ENCODE data around the gene TPT1.
"Not testable (repeated sequence)": the region's sequence is repeated elsewhere in the genome, so short reads cannot be mapped to it uniquely, and the experiment has no call there.

The TPT1 gene

DNA sequence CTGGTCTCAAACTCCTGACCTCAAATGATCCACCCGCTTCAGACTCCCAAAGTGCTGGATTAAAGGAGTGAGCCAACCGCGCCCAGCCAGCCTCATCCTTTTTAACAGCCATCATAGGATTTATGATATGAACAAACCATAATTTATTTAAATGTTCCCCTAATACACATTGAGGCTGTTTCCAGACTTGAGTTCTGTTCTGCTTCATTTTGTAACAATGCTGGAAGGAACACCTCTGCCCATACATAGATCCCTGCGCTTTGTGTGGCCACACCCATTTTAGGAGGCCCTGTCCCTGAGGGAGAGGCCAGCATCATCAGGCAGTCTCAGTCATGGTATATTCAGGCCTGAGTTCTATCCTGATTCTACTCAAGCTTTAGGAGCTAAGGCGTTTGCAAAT is 35.9 kb downstream of the TPT1 start:
- Mint-ChIP-seq H3K9me3 (no peaks in the 10 kb centered on the region), H3K4me1 (peaks cover 11% of the 10 kb centered on the region), H3K4me3 (no peak overlapping the region), H3K27ac (no peak overlapping the region), H3K36me3 (no peaks in the 10 kb centered on the region)
- ATAC-seq = no peak
- no peak for DNase-seq (ENCODE audit: low spot score in 2 of 2)

DNA sequence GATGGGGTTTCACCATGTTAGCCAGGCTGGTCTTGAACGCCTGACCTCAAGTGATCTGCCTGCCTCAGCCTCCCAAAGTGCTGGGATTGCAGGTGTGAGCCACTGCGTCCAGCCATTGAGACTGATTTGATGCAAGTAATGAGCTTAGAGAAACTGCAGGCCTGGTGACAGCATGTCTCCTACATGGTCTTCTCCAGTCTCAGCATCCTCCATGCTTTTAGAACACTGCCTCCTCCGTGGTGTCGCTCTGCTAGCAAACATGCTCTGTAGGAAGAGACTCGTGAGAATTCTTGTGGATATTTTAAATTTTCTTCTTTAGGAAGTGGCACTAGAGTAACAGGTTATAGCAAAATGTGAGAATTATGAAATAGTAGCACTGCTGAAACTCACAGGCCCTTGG is 37.1 kb downstream of the TPT1 start:
- Mint-ChIP-seq H3K4me1 (peaks cover 13% of the 10 kb centered on the region), H3K9me3 (no peaks in the 10 kb centered on the region), H3K4me3 (no peak overlapping the region), H3K36me3 (no peaks in the 10 kb centered on the region), H3K27ac (no peak overlapping the region)
- DNase-seq (ENCODE audit: low spot score in 2 of 2) (no peak), ATAC-seq (no peak)

DNA sequence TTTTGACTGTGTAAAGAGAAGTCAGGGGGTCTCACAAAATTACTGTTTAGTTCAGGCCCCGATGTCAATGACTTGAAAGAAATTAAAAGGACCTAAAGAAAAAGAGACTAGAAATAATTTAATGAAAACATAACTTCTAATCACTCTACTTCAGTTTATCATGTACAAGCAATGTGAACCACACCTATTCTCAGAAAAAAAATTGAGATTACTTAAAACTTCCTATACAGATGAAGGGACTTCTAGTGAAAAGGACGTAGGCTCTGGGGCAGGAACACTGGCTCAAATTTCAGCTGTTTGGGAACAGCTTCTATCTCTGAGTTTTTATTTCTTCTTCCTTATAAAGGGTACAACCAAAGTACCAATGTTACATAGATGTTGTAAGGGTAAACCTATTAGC is 38.0 kb downstream of the TPT1 start:
- no peaks in the 10 kb centered on the region for H3K9me3 Mint-ChIP-seq
- no peaks in the 10 kb centered on the region for H3K36me3 Mint-ChIP-seq
- no peak overlapping the region for H3K4me3 Mint-ChIP-seq
- ATAC-seq (no peak), DNase-seq (ENCODE audit: low spot score in 2 of 2) (no peak)
- peaks cover 20% of the 10 kb centered on the region for H3K4me1 Mint-ChIP-seq
- H3K27ac Mint-ChIP-seq = no peak overlapping the region

DNA sequence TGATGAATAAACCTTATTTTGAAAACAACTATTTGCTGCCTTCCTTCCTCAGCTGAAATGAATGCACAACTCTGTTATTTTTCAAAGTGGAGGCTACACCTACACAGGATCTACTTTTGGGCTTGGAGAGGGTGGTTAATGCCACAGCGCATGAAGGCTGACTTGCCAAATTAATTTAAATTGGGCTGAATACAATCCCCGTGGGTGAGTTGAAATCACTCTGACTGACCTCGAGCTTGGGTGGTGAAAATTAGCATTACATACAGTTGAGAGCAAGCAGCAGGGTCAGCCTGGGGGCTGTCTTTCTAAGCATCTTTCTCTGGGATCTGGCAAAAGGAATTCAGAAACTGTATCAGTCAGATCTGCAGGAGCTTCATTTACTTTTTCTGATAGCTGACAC is 38.5 kb downstream of the TPT1 start:
- Mint-ChIP-seq H3K9me3 (no peaks in the 10 kb centered on the region), H3K4me1 (peaks cover 25% of the 10 kb centered on the region), H3K36me3 (no peaks in the 10 kb centered on the region), H3K27ac (no peak overlapping the region), H3K4me3 (no peak overlapping the region)
- DNase-seq (ENCODE audit: low spot score in 2 of 2) (no peak), ATAC-seq (no peak)

DNA sequence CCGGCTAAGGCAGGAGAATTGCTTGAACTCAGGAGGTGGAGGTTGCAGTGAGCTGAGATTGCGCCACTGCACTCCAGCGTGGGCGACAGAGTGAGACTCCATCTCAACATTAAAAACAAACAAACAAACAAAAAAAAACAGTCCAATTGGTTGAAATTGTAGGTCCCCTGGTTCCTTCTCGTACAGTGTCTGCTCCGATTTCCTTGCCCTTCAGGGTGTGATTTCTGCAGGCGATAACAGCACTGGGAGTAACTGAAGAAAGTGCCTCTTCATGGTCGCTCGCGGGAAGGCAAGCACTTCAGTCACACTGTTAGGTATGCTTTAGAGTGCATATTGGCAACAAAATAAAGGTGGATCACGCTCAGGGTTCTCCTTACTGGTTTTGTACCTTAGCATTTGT is 39.7 kb downstream of the TPT1 start:
- ATAC-seq (no peak), DNase-seq (ENCODE audit: low spot score in 2 of 2) (no peak)
- no peak overlapping the region for H3K4me3 Mint-ChIP-seq
- H3K9me3 Mint-ChIP-seq = no peaks in the 10 kb centered on the region
- H3K4me1 Mint-ChIP-seq = peaks cover 36% of the 10 kb centered on the region
- no peak overlapping the region for H3K27ac Mint-ChIP-seq
- H3K36me3 Mint-ChIP-seq = peaks cover 4% of the 10 kb centered on the region

DNA sequence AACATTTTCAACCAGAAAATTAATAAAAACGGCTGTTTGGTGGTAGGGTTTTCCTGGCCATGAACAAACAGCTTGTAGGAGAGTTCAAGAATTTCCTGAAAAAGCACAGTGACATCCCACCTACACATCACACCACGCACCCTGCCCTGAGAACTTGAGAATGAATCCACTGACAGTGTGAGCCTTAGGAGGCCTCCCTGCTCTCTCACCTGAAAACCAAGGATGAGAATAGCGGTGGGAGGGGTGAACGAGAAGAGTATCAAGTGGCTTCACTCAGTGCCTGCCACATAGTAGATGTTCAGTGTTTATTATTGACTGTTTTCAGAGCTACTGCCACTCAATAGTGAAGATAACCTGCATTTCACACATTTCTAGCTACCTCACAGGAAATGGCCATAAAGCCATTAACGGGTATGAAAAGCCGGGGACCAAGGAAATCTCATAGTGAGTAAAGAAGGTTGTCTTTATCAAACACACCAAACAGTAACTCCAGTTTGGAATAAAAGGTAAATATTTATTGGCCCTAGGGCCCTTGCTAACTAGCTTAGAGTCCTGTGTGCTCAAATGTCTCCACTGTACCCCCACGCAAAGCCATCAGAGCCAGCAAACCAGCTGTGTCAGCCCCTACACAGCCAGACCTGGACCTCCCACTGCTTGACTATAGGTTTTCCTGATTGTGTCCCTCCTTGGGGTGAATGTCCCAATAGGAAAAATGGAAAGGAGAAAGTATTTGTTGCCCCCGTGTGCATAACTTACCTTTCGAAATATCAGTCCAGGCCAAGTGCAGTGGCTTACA is 40.6 kb downstream of the TPT1 start:
- no peak overlapping the region for H3K27ac Mint-ChIP-seq
- no peak overlapping the region for H3K4me3 Mint-ChIP-seq
- ATAC-seq (no peak), DNase-seq (ENCODE audit: low spot score in 2 of 2) (no peak)
- no peaks in the 10 kb centered on the region for H3K9me3 Mint-ChIP-seq
- H3K36me3 Mint-ChIP-seq = peaks cover 4% of the 10 kb centered on the region
- peaks cover 44% of the 10 kb centered on the region for H3K4me1 Mint-ChIP-seq

DNA sequence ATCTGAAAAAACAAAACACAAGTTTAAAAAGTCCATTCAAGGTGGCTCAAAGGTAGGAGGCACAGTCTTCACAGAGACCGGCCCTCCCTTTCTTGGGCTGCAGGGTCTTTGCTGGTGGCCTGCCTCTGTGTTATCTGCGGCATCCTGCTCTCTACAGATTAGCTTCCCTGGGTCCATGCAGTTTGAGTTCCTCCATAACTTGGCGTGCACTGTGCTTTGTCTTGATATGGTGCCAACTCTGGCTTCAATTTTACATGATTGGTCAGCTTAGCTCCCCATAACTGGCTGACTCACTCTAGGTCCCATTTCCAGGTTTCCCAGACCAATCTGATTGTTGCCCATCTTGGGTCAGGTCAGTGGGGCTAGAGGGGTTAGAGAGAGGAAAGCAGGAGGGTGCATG is 41.8 kb downstream of the TPT1 start:
- DNase-seq (ENCODE audit: low spot score in 2 of 2) (no peak), ATAC-seq (no peak)
- Mint-ChIP-seq H3K36me3 (peaks cover 4% of the 10 kb centered on the region), H3K4me3 (no peak overlapping the region), H3K4me1 (peaks cover 48% of the 10 kb centered on the region), H3K27ac (peak overlapping the region; percentile 26), H3K9me3 (no peaks in the 10 kb centered on the region)

DNA sequence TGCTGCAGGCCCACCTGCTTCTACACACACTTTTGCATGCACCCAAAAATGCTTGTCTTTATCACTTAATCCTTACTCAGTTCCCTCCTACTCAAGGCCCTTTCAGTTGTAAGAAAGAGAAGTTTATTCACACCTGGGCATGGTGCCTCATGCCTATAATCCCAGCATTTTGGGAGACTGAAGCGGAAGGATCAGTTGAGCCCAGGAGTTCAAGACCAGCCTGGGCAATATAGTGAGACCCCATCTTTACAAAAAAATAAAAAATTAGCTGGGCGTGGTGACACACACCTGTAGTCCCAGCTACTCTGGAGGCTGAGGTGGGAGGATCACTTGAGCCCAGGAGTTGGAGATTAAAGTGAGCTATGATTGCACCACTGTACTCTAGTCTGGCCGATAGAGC is 42.4 kb downstream of the TPT1 start:
- H3K4me1 Mint-ChIP-seq = peaks cover 48% of the 10 kb centered on the region
- H3K27ac Mint-ChIP-seq; DNase-seq (ENCODE audit: low spot score in 2 of 2); H3K36me3 Mint-ChIP-seq; H3K9me3 Mint-ChIP-seq; H3K4me3 Mint-ChIP-seq; ATAC-seq: not testable (repeated sequence)

DNA sequence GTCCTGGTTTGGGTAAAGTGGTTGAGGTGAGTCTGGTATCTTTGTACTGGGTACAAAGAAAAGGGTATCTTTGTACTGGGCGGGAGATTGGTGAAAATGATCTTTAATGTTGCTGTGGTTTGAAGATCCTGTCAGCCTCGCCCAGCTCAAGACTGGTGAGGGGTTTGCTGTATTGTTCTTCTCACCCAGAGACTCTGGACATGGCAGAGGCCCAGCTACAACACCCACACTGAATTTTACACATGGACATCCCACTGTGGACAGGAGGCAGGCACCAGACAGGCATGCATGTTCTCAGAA is 42.8 kb downstream of the TPT1 start:
- Mint-ChIP-seq H3K9me3 (no peaks in the 10 kb centered on the region), H3K27ac (peak overlapping the region; percentile 43), H3K4me1 (peaks cover 48% of the 10 kb centered on the region), H3K36me3 (peaks cover 4% of the 10 kb centered on the region), H3K4me3 (no peak overlapping the region)
- DNase-seq (ENCODE audit: low spot score in 2 of 2) (no peak), ATAC-seq (no peak)

DNA sequence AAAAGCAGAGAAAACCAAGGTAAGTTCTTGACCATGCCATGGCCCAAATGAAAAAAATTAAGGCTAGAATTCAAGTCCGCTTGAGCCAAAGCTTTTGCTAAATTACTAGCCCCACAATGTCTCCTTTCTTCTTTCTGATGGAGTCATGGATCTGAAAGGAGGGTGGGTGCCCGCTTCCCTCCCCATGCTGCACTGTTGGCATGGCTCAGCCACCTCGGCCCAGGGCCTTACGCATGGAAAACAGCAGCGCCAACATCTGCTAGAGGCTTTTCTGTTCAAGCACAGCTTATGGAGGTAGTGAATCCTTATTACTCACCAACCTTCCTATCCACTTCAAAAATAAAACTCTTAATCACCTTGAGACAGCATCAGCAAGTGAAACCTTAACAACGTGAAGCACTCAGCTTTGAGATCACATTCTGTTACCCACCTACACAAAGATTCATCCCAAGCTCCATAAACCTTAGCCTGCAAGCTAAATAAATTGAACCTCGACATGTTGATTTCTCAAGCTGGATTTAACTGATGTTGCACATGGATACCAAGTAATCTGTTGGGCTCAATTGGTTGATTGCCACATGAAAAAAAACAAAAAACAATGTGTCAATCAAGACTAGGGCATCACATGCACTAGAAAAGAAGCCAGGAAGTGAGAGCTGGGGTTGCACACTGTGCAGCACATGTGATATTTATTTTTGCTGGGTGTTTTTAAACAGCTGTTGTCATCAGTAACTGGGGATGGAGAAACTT is 43.4 kb downstream of the TPT1 start:
- ATAC-seq (peak; percentile 80), DNase-seq (ENCODE audit: low spot score in 2 of 2) (no peak)
- H3K4me3 Mint-ChIP-seq = no peak overlapping the region
- H3K9me3 Mint-ChIP-seq = no peaks in the 10 kb centered on the region
- peaks cover 48% of the 10 kb centered on the region for H3K4me1 Mint-ChIP-seq
- peaks cover 4% of the 10 kb centered on the region for H3K36me3 Mint-ChIP-seq
- peak overlapping the region; percentile 43 for H3K27ac Mint-ChIP-seq

DNA sequence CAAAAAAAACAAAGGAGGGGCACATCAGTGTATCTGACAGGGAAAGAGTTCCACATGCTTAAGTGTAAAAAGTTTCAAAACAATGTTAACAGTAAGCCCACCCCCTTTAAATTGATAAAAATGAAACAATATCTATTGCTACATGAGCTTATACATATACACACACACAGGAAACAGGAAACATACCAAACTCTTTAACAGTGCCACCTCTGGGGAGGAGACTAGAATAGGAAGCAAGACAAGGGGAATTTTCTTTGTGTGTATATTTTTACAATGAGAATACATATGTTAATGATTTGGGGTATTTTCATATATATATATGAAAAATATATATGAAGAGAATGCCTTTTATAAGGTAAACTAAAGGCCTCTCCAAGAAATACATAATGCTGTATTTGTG is 44.7 kb downstream of the TPT1 start:
- H3K4me3 Mint-ChIP-seq = no peak overlapping the region
- no peak for DNase-seq (ENCODE audit: low spot score in 2 of 2)
- ATAC-seq = no peak
- H3K4me1 Mint-ChIP-seq = peaks cover 48% of the 10 kb centered on the region
- H3K27ac Mint-ChIP-seq = no peak overlapping the region
- peaks cover 4% of the 10 kb centered on the region for H3K36me3 Mint-ChIP-seq
- H3K9me3 Mint-ChIP-seq = no peaks in the 10 kb centered on the region

DNA sequence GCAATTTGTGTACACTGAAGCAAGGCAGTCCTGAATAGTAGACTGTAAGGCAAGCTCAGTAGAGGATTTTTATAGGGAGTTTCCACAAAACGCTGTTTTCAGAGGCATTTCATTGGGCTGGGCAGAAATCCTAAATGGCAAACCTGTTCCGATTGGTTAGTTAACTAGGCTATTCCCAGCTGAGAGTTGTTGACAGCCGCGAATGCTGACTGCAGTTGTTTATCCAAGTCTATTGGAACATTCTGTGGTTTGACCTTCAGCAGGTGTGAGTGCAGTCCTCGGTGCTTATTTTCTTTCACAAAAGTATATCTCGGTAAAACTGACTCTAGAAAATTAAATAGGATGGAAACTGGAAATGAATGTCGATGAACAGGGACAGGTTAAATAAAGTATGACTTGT is 45.4 kb downstream of the TPT1 start:
- H3K4me1 Mint-ChIP-seq = peaks cover 47% of the 10 kb centered on the region
- no peak overlapping the region for H3K4me3 Mint-ChIP-seq
- H3K27ac Mint-ChIP-seq = no peak overlapping the region
- H3K36me3 Mint-ChIP-seq = peaks cover 4% of the 10 kb centered on the region
- DNase-seq (ENCODE audit: low spot score in 2 of 2) (no peak), ATAC-seq (no peak)
- H3K9me3 Mint-ChIP-seq = no peaks in the 10 kb centered on the region

DNA sequence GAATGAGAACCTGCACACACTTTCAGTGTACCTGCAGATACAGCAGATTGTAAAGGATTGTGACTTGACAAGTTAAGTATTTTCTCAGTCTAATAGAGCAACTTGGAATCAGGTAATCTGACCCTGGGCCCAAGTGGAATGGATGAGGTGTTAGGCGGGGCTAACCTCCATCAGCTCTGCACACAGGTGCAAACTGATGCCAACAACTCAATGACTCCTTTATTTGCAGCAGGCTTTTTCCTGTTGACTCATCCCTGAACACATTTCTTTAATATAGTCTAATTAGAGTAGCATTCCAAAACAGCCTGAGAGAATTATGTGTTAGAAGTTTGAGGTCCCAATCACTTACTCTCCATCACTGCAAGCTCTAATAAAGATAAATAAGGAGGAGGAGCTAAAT is 48.8 kb downstream of the TPT1 start:
- peaks cover 12% of the 10 kb centered on the region for H3K36me3 Mint-ChIP-seq
- no peak overlapping the region for H3K4me3 Mint-ChIP-seq
- H3K9me3 Mint-ChIP-seq = no peaks in the 10 kb centered on the region
- ATAC-seq = no peak
- H3K4me1 Mint-ChIP-seq = peaks cover 20% of the 10 kb centered on the region
- no peak for DNase-seq (ENCODE audit: low spot score in 2 of 2)
- no peak overlapping the region for H3K27ac Mint-ChIP-seq

DNA sequence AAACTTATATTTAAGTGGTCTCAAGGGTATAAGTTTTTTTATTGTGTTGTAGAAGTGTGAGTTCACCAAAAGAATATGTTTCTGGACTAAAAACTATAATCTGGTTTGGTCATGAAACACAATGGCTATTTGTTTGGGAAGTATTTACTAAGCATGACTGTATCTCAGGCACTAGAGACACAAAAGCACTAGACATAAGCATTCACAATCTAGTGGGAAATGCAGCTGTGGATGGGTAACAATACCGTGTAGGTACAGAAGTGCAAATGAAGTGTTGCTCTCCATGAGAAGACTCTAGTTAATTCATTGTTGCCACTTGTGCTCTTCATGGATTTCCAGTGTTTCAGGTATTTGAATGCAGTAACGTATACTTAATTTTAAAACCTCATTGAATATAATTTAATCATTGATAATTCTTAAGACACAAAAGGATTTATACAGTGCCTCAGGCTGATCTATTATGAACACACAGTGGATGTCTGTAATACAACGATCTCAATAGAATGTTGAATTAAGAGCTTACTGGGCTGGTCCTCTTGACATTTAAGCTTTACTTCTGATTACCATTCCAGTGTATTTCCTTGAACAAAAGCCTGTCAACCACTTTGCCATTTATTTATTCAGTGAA is 50.9 kb downstream of the TPT1 start:
- Mint-ChIP-seq H3K4me3 (no peak overlapping the region), H3K9me3 (no peaks in the 10 kb centered on the region), H3K4me1 (no peaks in the 10 kb centered on the region), H3K36me3 (peaks cover 17% of the 10 kb centered on the region), H3K27ac (no peak overlapping the region)
- no peak for ATAC-seq
- no peak for DNase-seq (ENCODE audit: low spot score in 2 of 2)

Measured in stimulated activated effector memory CD8-positive, alpha-beta T cell treated with anti-CD3 and anti-CD28 coated beads, Interleukin-12 subunit alpha, Interleukin-12 subunit beta, amount 100 ng/mL, for 72 hours (primary cell).